ENCODE measurements around the gene PPP6C.
"Not testable (repeated sequence)": the region's sequence is repeated elsewhere in the genome, so short reads cannot be mapped to it uniquely, and the experiment has no call there.

Gene PPP6C

GRCh38 chr9:125189361-125190289 is at the start of gene PPP6C:
TSS of gene PPP6C (minus strand) at chr9:125189803. CDS start at chr9:125189718, 85 bp downstream.
- peak within 1 kb of the TSS; percentile 73 for H3K27ac ChIP-seq
- peak; percentile 61 for DNase-seq (ENCODE audit: low read depth, low spot score)

DNA sequence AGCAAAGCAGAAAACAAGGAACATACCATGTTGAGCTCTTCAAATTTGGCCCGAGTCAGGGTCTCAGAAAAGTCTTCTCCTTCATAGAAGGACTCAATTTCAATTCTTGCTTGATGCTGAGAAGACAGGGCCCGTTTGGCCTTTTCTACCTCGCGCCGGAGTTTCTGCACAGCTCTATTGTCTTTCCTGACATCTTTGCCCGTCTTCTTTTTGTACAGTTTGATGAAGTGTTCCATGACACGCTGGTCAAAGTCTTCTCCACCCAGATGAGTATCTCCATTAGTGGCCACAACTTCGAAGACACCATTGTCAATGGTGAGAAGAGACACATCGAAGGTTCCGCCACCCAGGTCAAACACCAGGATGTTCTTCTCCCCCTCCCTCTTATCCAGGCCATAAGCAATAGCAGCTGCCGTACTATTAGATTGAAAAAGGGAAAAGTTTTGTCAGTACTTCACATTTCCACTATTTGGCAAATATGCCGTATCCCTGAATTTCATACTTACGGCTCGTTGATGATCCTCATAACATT is 49.4 kb upstream of the PPP6C start:
- DNase-seq (ENCODE audit: low read depth, low spot score), result no peak
- peak overlapping the region; percentile 96 for H3K27ac ChIP-seq

GRCh38 chr9:125238127-125238914 is 48.7 kb upstream of the PPP6C start:
- DNase-seq (ENCODE audit: low read depth, low spot score), result no peak
- peak overlapping the region; percentile 96 for H3K27ac ChIP-seq

DNA sequence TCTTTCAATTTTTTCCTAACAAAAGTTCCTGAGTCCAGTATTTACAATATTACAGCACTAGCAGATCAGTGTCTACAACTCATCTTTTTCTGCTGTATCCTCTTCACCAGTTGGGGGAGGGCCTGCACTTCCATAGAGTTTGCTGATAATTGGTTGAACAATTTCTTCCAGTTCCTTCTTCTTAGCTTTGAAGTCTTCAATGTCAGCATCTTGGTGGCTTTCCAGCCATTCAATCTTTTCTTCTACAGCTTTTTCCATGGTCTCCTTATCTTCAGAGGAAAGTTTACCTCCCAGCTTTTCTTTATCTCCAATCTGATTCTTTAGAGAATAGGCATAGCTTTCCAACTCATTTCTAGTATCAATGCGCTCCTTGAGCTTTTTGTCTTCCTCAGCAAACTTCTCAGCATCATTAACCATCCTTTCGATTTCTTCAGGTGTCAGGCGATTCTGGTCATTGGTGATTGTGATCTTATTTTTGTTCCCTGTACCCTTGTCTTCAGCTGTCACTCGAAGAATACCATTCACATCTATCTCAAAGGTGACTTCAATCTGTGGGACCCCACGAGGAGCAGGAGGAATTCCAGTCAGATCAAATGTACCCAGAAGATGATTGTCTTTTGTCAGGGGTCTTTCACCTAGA is 47.0 kb upstream of the PPP6C start:
- H3K27ac ChIP-seq, result peak overlapping the region; percentile 96
- not testable (repeated sequence) for DNase-seq (ENCODE audit: low read depth, low spot score)

- H3K27ac ChIP-seq, result peak overlapping the region; percentile 96
- DNase-seq (ENCODE audit: low read depth, low spot score), result no peak
Measured at GRCh38 chr9:125235804-125236519, 46.4 kb upstream of the PPP6C start.

DNA sequence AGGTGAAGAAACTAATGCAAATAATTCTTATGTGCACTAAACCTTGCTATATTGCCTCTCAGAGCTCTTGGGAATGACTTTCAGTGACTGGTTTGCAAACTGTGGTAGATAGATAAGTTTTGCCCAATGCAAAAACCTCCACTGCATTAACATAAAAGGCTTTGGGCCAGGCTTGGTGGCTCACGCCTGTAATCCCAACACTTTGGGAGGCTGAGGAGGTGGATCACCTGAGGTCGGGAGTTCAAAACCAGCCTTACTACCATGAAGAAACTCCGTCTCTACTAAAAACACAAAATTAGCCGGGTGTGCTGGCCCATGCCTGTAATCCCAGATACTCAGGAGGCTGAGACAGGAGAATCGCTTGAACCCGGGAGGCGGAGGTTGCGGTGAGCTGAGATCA is 44.5 kb upstream of the PPP6C start:
- not testable (repeated sequence) for DNase-seq (ENCODE audit: low read depth, low spot score)
- peak overlapping the region; percentile 64 for H3K27ac ChIP-seq

- peak overlapping the region; percentile 64 for H3K27ac ChIP-seq
- peak; percentile 87 for DNase-seq (ENCODE audit: low read depth, low spot score)
Measured at GRCh38 chr9:125233678-125234077, 44.1 kb upstream of the PPP6C start.

- H3K27ac ChIP-seq, result no peak overlapping the region
- no peak for DNase-seq (ENCODE audit: low read depth, low spot score)
Measured at GRCh38 chr9:125227761-125228160, 38.2 kb upstream of the PPP6C start.

GRCh38 chr9:125224858-125225257 is 35.3 kb upstream of the PPP6C start:
- H3K27ac ChIP-seq; DNase-seq (ENCODE audit: low read depth, low spot score): not testable (repeated sequence)

GRCh38 chr9:125218621-125219020 is 29.0 kb upstream of the PPP6C start:
- H3K27ac ChIP-seq, result no peak overlapping the region
- DNase-seq (ENCODE audit: low read depth, low spot score), result no peak

- no peak overlapping the region for H3K27ac ChIP-seq
- DNase-seq (ENCODE audit: low read depth, low spot score), result no peak
Measured at GRCh38 chr9:125214186-125214585, 24.6 kb upstream of the PPP6C start.

- no peak overlapping the region for H3K27ac ChIP-seq
- DNase-seq (ENCODE audit: low read depth, low spot score), result no peak
Measured at GRCh38 chr9:125204477-125204876, 14.9 kb upstream of the PPP6C start.

- DNase-seq (ENCODE audit: low read depth, low spot score), result no peak
- no peak overlapping the region for H3K27ac ChIP-seq
Measured at GRCh38 chr9:125202846-125203618, 13.4 kb upstream of the PPP6C start.

- H3K27ac ChIP-seq, result peak within 1 kb of the TSS; percentile 91
- peak; percentile 45 for DNase-seq (ENCODE audit: low read depth, low spot score)
Measured at GRCh38 chr9:125200216-125201047, 10.8 kb upstream of the PPP6C start, which contains the start of gene RABEPK. TSS of gene RABEPK (plus strand) at chr9:125200542. CDS start at chr9:125203014, 2,472 bp downstream.

GRCh38 chr9:125195591-125195990 is 6.0 kb upstream of the PPP6C start:
- DNase-seq (ENCODE audit: low read depth, low spot score); H3K27ac ChIP-seq: not testable (repeated sequence)

DNA sequence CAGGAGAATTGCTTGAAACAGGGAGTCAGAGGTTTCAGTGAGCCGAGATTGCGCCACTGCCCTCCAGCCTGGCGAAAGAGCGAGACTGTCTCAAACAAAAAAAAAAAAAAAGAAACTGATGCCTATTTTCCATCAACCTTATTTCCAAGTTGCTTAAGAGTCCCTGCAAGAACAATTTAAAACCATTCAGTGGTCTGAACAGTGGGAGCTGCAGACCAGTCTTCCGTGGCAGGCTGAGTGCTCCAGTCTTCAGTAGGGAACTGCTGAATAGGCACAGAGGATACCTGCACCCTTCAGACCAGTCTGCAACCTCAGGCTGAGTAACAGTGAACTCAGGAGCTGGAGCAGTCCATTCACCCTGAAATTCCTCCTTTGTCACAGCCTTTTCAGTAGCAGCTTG is 4.9 kb upstream of the PPP6C start:
- not testable (repeated sequence) for H3K27ac ChIP-seq; DNase-seq (ENCODE audit: low read depth, low spot score)

DNA sequence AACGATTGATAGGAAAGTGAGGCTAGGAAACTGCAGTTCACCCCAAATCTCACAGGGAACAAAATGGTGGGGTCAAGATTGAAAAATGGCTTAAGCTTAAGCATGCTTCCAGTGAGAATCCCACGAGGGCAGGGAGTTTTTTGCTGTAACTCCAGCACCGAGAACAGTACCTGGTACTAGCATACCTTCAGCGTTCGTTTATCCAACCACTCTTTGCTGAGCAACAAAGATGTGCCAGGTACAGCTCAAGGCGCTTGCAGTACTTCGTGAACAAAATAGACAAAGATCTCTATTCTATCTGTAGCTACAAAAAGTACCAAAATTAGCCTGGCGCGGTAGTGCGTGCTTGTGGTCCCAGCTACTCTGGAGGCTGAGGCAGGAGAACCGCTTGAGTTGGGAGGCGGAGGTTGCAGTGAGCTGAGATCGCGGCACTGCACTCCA is 778 bp upstream of the PPP6C start:
- DNase-seq (ENCODE audit: low read depth, low spot score), result no peak

DNA sequence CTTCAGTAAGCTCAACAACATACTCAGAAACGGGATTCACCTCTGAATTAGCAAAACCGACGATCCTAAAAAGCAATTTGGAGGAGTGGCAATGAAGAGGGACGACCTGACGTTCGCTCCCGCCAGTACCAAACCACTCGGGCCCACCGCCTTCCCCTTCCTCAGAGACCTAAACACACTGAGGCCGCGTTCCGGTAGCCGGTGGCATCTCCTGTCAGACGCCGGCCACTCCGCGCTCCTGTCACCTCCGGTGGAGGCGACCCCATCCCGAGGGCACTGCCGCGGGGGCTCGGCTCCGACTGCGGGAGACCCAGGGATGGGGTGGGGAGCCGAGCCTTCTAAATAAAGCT is 617 bp downstream of the PPP6C start:
- peak overlapping the region; percentile 73 for H3K27ac ChIP-seq
- DNase-seq (ENCODE audit: low read depth, low spot score), result no peak

More for the DNA sequence above, 778 bp upstream of the PPP6C start:
- H3K27ac ChIP-seq, result peak overlapping the region; percentile 73
